DMS153 treated with DMSO at 0.1 percent for 48 hours (cell line): Measurements from ENCODE around the gene RBMS3.
"Not testable (repeated sequence)": the region's sequence is repeated elsewhere in the genome, so short reads cannot be mapped to it uniquely, and the experiment has no call there.

Experiments
- DNase-seq: peaks from one replicate; lab custom pipeline; 2025; ENCODE audit not compliant: unreplicated experiment; lab: John Stamatoyannopoulos, UW

The RBMS3 gene

GRCh38 chr3:29382409-29382808 lies 101.5 kb downstream of the RBMS3 start:
- DNase-seq = no peak

GRCh38 chr3:29382845-29383244 lies 102.0 kb downstream of the RBMS3 start:
- DNase-seq = no peak

DNA sequence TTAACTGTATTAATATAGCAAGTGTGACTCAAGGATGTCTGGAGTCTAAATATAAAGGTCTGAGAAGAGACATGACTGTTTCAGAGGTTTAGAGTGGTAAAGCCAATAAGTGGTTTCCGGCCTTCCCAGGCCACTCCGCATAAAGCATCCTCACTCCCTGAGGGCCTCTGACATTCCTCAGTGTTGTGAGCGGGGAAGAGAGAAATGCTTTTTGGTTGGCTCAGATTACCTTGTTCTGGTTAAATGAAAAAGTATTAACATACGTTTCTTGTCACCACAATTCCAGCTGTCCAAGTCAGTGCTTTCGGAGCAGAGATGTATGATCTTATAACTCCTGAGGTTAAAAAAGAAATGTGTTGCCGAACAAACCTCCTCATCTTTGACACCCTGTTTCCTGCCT lies 103.8 kb downstream of the RBMS3 start:
- DNase-seq = no peak

- no peak for DNase-seq
Measured at GRCh38 chr3:29385046-29385830, 104.4 kb downstream of the RBMS3 start.

DNA sequence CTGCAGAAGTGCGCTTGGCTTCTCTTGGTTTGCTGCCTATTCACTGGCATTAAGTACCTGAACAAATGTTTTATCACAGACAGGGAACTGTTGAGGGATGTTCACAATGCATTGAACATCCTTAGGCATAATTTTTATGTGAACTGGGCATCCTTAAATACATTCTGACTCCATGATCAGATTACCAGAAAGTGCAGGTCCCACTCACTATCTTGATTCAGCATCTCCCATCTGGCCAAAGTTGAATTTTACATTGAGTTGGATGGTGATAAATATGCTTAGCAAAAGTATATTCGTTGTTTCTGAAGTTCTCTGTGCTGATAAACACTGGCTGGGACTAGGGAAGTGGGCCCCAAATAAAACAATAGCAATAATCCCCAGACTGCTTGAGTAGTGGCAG lies 108.5 kb downstream of the RBMS3 start:
- DNase-seq = no peak

DNA sequence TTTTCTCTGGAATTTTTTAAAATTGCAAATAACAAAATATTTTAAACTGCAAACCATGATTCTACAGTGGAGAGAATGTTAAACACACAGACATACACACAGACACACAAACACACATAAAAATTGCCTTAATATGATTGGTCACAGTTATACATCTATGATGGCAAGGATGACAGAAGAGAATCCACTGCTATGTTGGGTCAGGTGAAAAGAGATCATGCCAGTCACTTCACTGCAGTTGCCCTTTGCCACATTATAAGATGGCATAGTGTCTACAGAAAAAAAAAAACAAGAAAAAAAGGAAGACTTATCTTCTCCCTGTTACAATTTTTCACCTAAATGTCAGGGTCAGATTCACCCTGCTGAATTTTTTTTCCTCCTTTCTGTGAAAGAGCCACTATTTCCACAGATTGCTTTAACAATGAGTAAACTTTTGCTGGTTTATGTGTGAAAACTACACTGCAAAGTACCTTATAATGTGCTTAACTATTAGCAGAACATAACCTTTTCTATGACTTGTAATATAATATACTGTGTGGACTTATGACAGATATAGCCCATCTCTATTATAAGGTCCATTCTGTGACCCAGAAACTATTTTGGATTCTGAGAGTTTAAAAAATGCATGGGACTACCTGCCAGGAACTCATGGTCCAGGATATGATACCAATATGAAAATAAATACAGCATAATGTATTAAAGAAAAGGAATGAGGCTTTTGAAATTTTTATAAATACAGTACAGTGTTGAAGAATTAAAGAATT lies 111.9 kb downstream of the RBMS3 start:
- DNase-seq = no peak

GRCh38 chr3:29393946-29394345 lies 113.1 kb downstream of the RBMS3 start:
- DNase-seq = not testable (repeated sequence)

DNA sequence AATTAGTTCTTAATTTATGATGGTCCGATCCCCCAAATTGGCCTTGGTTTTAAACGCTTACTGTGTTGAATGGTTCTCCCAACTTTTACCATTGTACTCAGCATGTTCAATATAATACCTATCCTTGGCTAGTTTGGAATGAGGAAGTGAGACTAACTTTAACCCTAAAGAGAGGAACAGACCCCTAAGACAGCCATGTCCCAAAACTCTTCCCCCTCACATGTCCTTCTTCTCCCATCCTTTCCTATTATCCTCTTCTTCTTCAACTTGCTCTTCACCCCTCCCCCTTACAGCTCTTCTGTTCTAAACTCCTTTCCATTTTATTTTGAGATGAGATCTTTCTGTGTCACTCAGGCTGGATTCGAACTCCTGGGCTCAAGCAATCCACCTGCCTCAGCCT lies 116.5 kb downstream of the RBMS3 start:
- DNase-seq = no peak

DNA sequence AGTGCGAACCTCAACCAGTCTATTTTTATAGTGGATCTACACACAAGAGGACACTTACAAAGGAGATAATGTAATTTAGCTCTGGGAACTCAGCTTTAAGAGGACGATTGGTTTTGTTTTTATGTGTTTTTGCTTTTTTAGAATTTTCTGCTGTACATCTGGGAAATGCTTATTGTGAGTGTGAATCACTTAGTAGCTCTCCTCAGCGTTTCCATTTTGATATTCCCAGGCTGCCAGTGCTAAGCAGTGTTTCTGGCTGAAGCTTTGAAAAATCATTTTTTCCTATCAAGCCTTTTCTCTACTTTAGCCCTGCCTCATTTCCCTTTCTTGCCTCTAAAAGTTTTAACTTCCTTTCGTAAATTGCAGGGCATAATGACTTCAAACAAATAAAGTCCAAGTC lies 117.9 kb downstream of the RBMS3 start:
- no peak for DNase-seq

GRCh38 chr3:29406291-29406832 lies 125.5 kb downstream of the RBMS3 start:
- no peak for DNase-seq

- no peak for DNase-seq
Measured at GRCh38 chr3:29408676-29409075, 127.8 kb downstream of the RBMS3 start.

DNA sequence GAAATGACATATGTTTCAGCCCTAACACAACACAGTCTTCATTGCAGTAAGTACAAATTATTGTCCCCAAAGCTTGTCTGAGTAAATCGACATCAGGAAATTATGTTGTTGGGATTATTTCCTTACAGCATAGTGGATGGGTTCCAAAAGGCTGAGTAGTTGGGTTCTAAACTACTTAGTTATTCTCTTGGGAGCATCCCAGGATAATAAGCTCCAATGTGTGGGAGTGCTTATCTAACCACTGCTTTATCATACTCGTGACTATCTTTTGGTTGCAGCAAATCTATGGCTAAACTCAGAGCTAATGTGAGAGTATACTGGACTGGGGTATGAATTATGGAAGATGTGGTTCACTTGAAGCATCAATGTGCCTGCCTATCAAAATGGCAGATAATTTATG lies 128.5 kb downstream of the RBMS3 start:
- no peak for DNase-seq

DNA sequence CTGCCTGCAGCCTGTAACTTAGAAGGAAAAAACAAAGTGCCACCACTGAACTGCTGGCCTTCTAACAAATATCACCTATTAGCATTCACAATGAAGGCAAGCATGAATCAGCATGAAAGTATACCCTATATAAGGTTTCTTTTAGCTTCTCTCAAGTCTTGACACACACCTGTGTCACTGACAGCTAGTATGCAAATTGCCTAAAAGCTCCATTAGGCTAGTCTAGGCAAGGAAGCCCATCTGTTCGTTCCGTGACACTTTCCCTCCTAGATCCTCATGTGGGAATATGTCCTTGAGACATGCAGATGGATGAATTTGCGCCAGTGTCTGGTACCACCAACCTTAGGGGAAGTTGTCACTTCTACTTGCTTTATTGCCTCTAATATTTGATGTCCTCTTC lies 129.3 kb downstream of the RBMS3 start:
- no peak for DNase-seq

- DNase-seq = no peak
Measured at GRCh38 chr3:29410660-29411405, 130.0 kb downstream of the RBMS3 start.

GRCh38 chr3:29412110-29412509 lies 131.2 kb downstream of the RBMS3 start:
- DNase-seq = no peak

DNA sequence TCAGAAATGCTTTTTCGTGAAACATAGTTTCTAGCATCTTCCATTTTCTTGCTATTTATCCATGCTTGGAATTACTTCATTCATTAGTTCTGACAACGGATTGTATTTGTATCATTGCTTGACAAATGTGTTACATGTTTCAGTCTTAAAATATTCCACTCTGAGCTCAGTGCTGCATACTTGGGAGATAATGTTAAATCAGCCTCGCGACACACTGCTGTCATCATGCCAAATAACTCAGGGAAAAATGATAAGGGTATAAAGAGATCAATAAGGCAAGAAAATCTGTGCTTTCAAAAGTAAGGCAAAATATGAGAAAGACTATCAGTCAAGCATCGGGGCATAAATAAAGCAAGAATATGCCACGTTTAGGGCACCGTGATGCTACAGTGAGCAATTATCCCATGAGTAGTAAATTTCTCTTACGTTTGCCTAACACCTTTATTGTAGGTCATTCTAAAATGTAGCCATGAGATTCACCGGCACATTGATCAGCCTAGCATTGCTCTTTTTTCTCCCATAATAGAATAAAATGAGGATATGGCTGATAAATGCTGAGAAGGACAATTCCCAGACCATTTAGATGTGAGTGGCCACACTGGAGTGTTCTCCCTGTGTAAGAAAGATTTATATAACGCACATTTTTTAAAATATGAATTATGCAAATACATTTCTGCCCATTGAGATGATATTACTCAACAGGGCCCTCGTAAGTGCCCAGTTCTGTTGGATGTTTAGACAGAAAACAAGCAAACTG lies 133.8 kb downstream of the RBMS3 start:
- no peak for DNase-seq

- DNase-seq = no peak
Measured at GRCh38 chr3:29415482-29416223, 134.8 kb downstream of the RBMS3 start.

GRCh38 chr3:29416514-29416913 lies 135.6 kb downstream of the RBMS3 start:
- no peak for DNase-seq

DNA sequence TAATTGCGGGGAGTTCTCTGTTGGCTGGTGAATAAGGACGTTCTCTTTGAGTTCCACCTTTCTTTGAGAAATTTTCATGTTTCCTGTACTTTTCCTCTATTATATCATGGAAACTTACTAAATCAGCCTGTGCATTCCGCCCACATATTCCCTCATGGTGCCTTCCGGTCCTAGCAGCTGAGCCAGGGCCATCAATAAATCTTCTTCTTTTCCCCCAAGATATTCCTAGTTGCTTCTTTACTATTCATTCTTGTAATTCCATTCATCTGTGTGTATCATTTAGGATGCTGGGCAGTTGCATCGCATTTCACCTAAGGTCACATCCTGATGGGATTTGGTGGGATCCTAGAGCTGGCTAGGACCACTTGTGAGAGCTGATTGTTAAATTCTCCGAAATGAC lies 139.2 kb downstream of the RBMS3 start:
- no peak for DNase-seq
